ENCODE data around the gene ZNF630. TPM values are rescaled to one million over a fixed set of nuclear protein-coding genes. Genes with fewer than 3 reads are reported as not detected.
"Not testable (repeated sequence)": the region's sequence is repeated elsewhere in the genome, so short reads cannot be mapped to it uniquely, and the experiment has no call there.

The ZNF630 gene
- total RNA-seq, 1 experiment from 2014 or later: 1.5 TPM

- H3K14ac ChIP-seq (ENCODE audit: insufficient read depth, low read length); H3K9me3 ChIP-seq (ENCODE audit: control insufficient read depth, low read depth, low read length); H3K4me2 ChIP-seq (ENCODE audit: insufficient read depth, insufficient read length, low read length); H3K79me2 ChIP-seq (ENCODE audit: insufficient read depth, low read length); H4K20me1 ChIP-seq (ENCODE audit: control insufficient read depth, insufficient read depth, insufficient read length); H3K36me3 Mint-ChIP-seq (ENCODE audit: insufficient read depth in 1 of 3, low read depth in 3 of 3); H2AK5ac ChIP-seq (ENCODE audit: insufficient read length, low read length); H3T11ph ChIP-seq (ENCODE audit: low read length); H2BK15ac ChIP-seq (ENCODE audit: low read depth, low read length); H2AFZ ChIP-seq (ENCODE audit: low read length); DNase-seq; H3K9ac ChIP-seq (ENCODE audit: extremely low read depth, insufficient read length, low read length); H3K56ac ChIP-seq (ENCODE audit: insufficient read length, low read depth, low read length); H2BK12ac ChIP-seq (ENCODE audit: insufficient read length, low read depth, low read length); H2BK120ac ChIP-seq (ENCODE audit: low read depth, low read length, poor library complexity, severe bottlenecking); H3K27ac ChIP-seq (ENCODE audit: insufficient read length, low read depth, low read length); H4K91ac ChIP-seq (ENCODE audit: insufficient read length, low read depth, low read length); H4K5ac ChIP-seq (ENCODE audit: insufficient read length, low read depth, low read length); H3K4me1 ChIP-seq (ENCODE audit: insufficient read depth, low read length); H3K27me3 Mint-ChIP-seq (ENCODE audit: low read depth); H3K23me2 ChIP-seq (ENCODE audit: insufficient read length, low read depth, low read length, poor library complexity, severe bottlenecking); H2BK20ac ChIP-seq (ENCODE audit: low read depth, low read length, poor library complexity, severe bottlenecking); H3K4me1 Mint-ChIP-seq; H3K27me3 ChIP-seq (ENCODE audit: insufficient read depth, low read length); H3K18ac ChIP-seq (ENCODE audit: insufficient read length, low read depth, low read length); H4K8ac ChIP-seq (replicated peaks; ENCODE audit: insufficient read length, low read depth, low read length); H2BK5ac ChIP-seq (ENCODE audit: insufficient read length, low read length); H3K4ac ChIP-seq (ENCODE audit: low read depth, low read length); H3K4me3 Mint-ChIP-seq; H3K27ac Mint-ChIP-seq; H3K23ac ChIP-seq (ENCODE audit: insufficient read length, low read depth, low read length); H3K79me1 ChIP-seq (ENCODE audit: insufficient read depth, low read depth, low read length, poor library complexity, severe bottlenecking): not testable (repeated sequence)
- no CpG with 5 or more reads among the region's 2 CpGs for WGBS (ENCODE audit: extremely low coverage, insufficient read length, low lambda C conversion rate)
- H3K9me3 Mint-ChIP-seq: peaks cover 15 to 21% of the 10 kb centered on the region in 2 experiments
Observed at GRCh38 chrX:48009445-48009960, 61.9 kb downstream of the ZNF630 start.

Other genes with a start within 250 kb of the ZNF630 start
- gene ZNF81, start 234.7 kb downstream of the ZNF630 start, total RNA-seq (2021): 8.9 and 11.0 TPM in 2 replicates
- 7.5 and 7.6 TPM in 2 replicates for gene ZNF182, start 67.7 kb downstream of the ZNF630 start, total RNA-seq (2021)
- not detected in 2 replicates for gene SPACA5, start 64.7 kb downstream of the ZNF630 start, total RNA-seq (2021)
- gene SPACA5B, start 59.0 kb upstream of the ZNF630 start, total RNA-seq (2021): not detected in 2 replicates
- gene SSX5, start 125.2 kb upstream of the ZNF630 start, total RNA-seq (2021): not detected in 2 replicates
- not detected in 2 replicates for gene SSX1, start 183.8 kb upstream of the ZNF630 start, total RNA-seq (2021)